GM18858 (cell line): ENCODE measurements around the gene UGT1A9.

ENCODE experiments used
- ATAC-seq: cut with Tn5 transposase; IDR thresholded peaks from one replicate; pipeline ENCODE4 v1.9.1; 2021; ENCODE audit not compliant: unreplicated experiment

UGT1A9 gene

GRCh38 chr2:233814056-233814835, 142.5 kb downstream of the UGT1A9 start:
- ATAC-seq = no peak

GRCh38 chr2:233815861-233816260, 144.2 kb downstream of the UGT1A9 start:
- no peak for ATAC-seq

- ATAC-seq = no peak
These were observed 144.6 kb downstream of the UGT1A9 start for GRCh38 chr2:233816334-233816733.

DNA sequence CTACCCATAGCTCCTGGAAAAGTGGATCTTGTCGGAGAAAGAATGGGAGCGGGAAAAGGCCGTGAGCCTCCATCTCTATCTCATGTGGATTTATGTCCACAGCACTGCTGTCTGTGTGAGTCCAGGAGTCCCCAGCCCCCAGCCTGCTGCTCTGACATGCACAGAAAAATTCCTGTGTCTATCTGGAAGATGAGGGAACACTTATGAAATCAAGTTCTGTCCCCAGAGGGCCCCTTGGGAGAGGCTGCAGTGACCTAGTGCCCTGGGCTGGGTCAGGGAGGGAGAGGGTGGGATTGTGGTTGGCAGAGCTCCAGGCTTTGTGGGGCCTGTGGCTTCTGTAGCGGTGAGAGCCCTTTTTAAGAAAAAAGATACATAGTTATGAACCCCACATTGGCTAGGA, 145.1 kb downstream of the UGT1A9 start:
- no peak for ATAC-seq

GRCh38 chr2:233817361-233817911, 145.7 kb downstream of the UGT1A9 start:
- ATAC-seq = no peak

DNA sequence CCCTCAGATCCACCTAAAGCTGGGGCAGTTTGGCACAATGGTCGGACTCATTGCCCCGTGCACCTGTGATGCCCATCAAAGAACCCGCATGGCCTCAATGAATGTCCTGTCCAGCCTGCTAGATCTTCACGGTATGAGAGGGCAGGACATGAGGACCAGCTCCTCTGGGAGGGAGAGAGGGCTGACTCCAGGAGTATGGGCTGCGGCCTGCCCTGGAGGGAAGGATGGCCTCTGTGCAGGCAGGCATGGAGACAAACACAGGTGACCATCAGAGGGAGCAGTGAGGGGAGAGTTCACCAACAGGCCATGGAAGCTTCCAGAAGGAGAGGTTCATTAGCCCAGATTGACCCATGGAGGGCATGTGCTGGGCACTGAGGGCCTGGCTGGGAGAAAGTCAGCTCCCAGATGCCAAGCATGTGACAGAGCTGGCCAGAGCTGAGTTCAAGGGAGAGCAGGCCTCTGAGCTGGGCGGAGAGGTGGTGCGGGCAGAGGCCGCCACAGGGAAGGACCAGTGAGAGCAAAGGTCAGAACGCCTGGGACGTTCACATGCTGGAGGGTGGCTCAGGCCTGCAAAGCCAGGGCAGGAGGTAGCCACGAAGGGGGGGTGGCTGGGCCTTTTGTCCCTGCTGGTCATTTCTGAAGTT, 146.4 kb downstream of the UGT1A9 start:
- ATAC-seq = no peak

GRCh38 chr2:233818639-233819621, 147.2 kb downstream of the UGT1A9 start:
- ATAC-seq = no peak

GRCh38 chr2:233819884-233820773, 148.4 kb downstream of the UGT1A9 start:
- ATAC-seq = no peak

GRCh38 chr2:233820774-233821105, 149.0 kb downstream of the UGT1A9 start:
- no peak for ATAC-seq

DNA sequence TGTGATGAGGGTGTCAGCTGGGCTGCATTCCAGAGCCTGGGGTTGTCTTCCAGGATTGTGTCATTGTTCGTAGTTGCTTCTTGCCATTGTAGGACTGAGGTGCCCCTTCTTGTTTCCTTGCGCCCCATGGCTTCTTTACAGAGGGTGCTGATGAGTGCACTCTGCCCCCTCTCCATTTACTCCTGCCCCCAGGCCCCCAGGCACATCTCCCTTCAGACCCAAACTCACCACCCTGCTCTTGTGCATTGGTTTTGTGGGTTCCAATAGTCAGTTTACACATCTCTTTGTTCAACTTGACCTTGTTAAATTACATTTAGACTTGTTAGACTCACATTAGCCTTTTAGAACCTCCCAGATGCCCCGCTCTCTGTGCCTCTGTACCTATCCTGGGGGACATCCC, 149.5 kb downstream of the UGT1A9 start:
- ATAC-seq = no peak

DNA sequence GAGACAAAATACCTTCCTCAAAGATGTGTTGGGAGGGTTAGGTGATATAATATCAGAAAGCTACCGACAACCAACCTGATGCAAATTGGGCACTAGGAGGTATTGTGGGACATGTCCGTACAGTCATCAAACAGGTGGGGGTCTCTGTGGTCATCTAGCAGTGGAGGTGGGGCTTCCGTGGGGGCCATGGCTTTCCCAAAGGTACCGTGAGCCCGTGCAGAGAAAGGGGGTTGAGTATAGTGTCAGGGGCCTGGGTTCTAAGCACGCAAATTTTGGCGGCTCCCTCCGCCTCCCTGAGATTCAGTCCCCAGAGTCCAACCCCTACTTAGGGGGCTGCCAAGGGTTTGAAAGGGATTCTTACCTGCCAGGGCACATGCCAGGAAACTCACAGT, 150.0 kb downstream of the UGT1A9 start:
- ATAC-seq = no peak

DNA sequence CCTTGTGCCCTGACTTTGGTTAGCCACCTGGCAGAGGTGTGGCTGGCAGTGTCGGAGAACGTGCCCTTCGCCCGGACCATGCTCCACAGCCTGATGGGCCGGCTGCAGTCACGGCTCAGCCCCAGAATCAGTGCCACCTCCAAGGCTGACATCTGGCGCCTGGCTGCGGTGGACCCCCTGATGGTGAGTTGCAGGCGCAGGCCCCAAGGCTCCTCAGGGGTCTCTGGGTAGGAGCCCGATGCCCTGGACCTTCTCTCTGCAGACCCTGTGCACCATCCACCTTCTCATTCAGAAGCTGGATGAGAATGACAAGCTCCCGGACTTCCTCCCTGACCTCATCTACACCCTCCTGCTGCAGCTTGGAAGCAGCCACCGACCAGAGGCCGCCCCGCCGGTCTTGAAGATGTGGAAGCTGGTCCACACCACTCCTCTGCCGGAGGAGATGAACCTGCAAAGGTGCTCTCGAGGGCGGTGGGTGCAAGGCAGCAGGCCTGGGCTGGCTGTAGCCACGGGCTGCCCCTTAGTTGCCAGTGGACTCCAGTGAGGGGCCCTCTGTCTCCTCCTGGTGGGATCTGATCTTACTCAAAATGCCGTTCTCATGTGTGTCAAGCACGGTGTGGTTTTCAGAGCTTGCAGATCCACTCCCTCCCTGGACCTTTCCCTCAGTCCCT, 150.5 kb downstream of the UGT1A9 start:
- no peak for ATAC-seq
